ENCODE results near the gene ENTREP1. TPM values are rescaled to one million over a fixed set of nuclear protein-coding genes. Genes with fewer than 3 reads are reported as not detected.

Gene ENTREP1
- polyA plus RNA-seq, 1 of the 3 experiments (the other 2 are of a cell fraction) = not detected

DNA sequence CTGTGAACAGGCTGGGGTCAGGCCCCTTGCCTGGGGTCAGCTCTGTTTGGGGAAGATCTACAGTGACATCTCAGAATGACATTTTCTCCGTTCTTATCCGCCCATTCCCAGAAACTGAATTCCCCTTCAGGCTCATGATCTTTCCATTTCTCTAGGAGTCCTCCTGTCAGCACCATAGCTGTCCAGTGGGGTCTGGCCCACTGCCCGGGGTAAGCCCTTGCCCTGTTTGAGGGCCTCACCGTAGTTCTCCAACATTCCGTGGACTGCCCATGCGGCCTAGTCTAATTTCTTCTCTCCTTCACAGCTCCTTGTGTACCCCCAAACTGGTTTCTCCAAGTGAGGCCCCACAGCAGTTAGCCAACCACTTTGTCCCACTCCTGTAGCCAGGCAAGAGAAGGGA is 68.4 kb downstream of the ENTREP1 start:
- no peaks in the 10 kb centered on the region for H3K79me2 ChIP-seq (ENCODE audit: insufficient read depth)
- H3F3A ChIP-seq (replicated peaks; ENCODE audit: insufficient read depth) = no peaks in the 10 kb centered on the region
- H3K36me3 ChIP-seq (replicated peaks in 1 of 2; ENCODE audit: control insufficient read depth in 1 of 2, insufficient read depth in 2 of 2, low read length in 1 of 2) = no peaks in the 10 kb centered on the region
- CTCF ChIA-PET = interaction anchor here (0.9 to 1.4 kb wide), 2 partner anchors 28 to 157 kb away, joined by 3 to 4 read pairs; no protein-coding TSS in a partner anchor
- H3K4me1 ChIP-seq (ENCODE audit: control insufficient read depth in 1 of 2, insufficient read depth in 2 of 2, low read depth in 1 of 2, low read length in 1 of 2) = no peaks in the 10 kb centered on the region
- no peak overlapping the region for H2AFZ ChIP-seq (ENCODE audit: low read depth)
- H3K4me3 ChIP-seq (ENCODE audit: low read depth in 2 of 2, low read length in 1 of 2) = no peak overlapping the region
- no peak overlapping the region for H3K4me2 ChIP-seq
- POLR2A ChIA-PET = no interaction called here
- no peak for DNase-seq
- no peak overlapping the region for H3K27ac ChIP-seq (ENCODE audit: low read depth in 2 of 2, low read length in 1 of 2)
- TF ChIP-seq POLR2AphosphoS5 (IDR thresholded peaks at IDR 0.05; ENCODE audit: low read depth, low read length) (no peak), CHD2 (IDR thresholded peaks at IDR 0.05; ENCODE audit: low read length, partially characterized antibody) (no peak), JUND (IDR thresholded peaks at IDR 0.05) (no peak), RAD21 (IDR thresholded peaks at IDR 0.05; ENCODE audit: low read length) (no peak), RFX5 (IDR thresholded peaks at IDR 0.05; ENCODE audit: low read length) (no peak), NRF1 (IDR thresholded peaks at IDR 0.05; ENCODE audit: low read depth, low read length) (no peak), RXRA (IDR thresholded peaks at IDR 0.05; ENCODE audit: borderline replicate concordance, low read depth) (no peak), SMC3 (IDR thresholded peaks at IDR 0.05; ENCODE audit: low read depth, low read length) (no peak), GATA2 (CRISPR knock-in tag; IDR thresholded peaks at IDR 0.05) (no peak), FOXJ3 (CRISPR knock-in tag; IDR thresholded peaks at IDR 0.05) (no peak), MEF2A (IDR thresholded peaks at IDR 0.05; ENCODE audit: borderline replicate concordance, low read depth) (no peak), GABPA (IDR thresholded peaks at IDR 0.05; ENCODE audit: low read depth) (no peak)
- TF ChIP-seq, protein P1, sequence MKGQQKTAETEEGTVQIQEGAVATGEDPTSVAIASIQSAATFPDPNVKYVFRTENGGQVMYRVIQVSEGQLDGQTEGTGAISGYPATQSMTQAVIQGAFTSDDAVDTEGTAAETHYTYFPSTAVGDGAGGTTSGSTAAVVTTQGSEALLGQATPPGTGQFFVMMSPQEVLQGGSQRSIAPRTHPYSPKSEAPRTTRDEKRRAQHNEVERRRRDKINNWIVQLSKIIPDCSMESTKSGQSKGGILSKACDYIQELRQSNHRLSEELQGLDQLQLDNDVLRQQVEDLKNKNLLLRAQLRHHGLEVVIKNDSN (IDR thresholded peaks at IDR 0.05; ENCODE audit: borderline replicate concordance, low read depth) = no peak
- TF ChIP-seq, protein P2, sequence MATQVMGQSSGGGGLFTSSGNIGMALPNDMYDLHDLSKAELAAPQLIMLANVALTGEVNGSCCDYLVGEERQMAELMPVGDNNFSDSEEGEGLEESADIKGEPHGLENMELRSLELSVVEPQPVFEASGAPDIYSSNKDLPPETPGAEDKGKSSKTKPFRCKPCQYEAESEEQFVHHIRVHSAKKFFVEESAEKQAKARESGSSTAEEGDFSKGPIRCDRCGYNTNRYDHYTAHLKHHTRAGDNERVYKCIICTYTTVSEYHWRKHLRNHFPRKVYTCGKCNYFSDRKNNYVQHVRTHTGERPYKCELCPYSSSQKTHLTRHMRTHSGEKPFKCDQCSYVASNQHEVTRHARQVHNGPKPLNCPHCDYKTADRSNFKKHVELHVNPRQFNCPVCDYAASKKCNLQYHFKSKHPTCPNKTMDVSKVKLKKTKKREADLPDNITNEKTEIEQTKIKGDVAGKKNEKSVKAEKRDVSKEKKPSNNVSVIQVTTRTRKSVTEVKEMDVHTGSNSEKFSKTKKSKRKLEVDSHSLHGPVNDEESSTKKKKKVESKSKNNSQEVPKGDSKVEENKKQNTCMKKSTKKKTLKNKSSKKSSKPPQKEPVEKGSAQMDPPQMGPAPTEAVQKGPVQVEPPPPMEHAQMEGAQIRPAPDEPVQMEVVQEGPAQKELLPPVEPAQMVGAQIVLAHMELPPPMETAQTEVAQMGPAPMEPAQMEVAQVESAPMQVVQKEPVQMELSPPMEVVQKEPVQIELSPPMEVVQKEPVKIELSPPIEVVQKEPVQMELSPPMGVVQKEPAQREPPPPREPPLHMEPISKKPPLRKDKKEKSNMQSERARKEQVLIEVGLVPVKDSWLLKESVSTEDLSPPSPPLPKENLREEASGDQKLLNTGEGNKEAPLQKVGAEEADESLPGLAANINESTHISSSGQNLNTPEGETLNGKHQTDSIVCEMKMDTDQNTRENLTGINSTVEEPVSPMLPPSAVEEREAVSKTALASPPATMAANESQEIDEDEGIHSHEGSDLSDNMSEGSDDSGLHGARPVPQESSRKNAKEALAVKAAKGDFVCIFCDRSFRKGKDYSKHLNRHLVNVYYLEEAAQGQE (IDR thresholded peaks at IDR 0.05; ENCODE audit: low read depth, low read length) = no peak
- TF ChIP-seq, protein P3, sequence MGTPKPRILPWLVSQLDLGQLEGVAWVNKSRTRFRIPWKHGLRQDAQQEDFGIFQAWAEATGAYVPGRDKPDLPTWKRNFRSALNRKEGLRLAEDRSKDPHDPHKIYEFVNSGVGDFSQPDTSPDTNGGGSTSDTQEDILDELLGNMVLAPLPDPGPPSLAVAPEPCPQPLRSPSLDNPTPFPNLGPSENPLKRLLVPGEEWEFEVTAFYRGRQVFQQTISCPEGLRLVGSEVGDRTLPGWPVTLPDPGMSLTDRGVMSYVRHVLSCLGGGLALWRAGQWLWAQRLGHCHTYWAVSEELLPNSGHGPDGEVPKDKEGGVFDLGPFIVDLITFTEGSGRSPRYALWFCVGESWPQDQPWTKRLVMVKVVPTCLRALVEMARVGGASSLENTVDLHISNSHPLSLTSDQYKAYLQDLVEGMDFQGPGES (IDR thresholded peaks at IDR 0.05; ENCODE audit: low read depth, low read length) = no peak
- H3K9me3 ChIP-seq = no peaks in the 10 kb centered on the region
- no peaks in the 10 kb centered on the region for H3K9me2 ChIP-seq
- 64% methylated on average over 6 of the region's 6 CpGs for WGBS (ENCODE audit: low lambda C conversion rate)
- H4K20me1 ChIP-seq (ENCODE audit: insufficient read depth) = no peaks in the 10 kb centered on the region
- H3K9ac ChIP-seq = no peak overlapping the region
- H3K27me3 ChIP-seq (ENCODE audit: insufficient read depth) = peaks cover 6% of the 10 kb centered on the region; the same call in 1 of the 2 replicates
